Effector CD8-positive, alpha-beta T cell (primary cell): Measurements from ENCODE around the gene MSRB2.

ENCODE experiments used
- DNase-seq: peaks from one replicate; lab custom pipeline; 2025; lab: John Stamatoyannopoulos, UW

MSRB2 gene

DNA sequence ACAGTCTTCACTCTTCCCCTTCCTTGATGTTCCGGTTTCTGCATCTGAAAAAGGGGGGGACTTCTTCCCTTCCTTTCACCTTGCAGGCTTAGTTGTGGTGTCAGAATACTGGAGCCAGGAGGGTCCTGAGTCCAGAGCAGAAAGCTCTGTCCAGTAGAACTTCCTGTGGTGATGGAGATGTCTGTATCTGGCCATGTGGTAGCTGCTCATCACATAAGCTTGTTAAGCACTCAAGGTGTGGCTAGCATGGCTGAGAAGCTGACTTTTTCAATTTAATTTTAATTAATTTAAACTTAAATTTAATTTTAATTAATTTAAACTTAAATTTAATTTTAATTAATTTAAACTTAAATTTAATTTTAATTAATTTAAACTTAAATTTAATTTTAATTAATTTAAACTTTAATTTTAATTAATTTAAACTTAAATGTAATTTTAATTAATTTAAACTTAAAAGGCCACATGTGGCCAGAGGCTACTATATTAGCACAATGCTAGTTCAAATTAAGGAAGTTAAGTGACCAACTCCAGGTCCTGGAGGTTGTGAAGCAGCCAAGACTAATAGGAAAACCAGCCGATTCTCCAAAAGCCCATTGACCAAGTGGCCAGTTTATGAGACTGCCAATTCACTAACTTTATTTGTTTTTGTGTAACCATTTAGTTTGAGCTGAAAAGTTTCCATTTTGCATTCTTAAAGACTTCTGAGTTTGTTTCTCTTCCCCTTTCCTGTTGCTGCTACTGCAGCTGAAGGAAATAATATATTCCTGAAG, 16.3 kb downstream of the MSRB2 start:
- no peak for DNase-seq

DNA sequence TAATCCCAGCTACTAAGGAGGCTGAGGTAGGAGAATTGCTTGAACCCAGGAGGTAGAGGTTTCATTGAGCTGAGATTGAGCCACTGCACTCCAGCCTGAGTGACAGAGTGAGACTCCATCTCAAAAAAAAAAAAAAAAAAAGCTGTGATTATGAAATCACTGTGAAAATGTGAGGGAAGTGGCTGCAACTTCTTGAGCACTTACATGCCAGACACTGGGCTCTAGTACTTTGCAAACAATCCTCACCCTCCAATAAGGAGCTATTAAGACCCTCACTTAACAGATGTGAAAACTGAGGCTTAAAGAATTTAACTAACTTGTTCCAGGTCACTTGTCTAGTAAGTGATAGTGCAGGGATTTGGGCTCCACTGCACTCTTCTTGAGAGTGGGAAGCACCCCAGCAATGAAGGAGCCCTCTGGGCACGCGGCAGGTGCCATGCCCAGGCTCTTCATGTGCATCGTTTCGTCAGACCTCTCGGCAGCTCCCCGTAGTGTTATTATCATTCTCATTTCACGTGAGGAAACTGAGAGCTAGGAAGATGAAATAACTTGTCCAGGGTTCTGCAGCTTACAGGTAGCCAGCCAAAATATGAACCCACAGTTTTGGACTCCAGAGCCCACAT, 19.0 kb downstream of the MSRB2 start:
- DNase-seq, result no peak

DNA sequence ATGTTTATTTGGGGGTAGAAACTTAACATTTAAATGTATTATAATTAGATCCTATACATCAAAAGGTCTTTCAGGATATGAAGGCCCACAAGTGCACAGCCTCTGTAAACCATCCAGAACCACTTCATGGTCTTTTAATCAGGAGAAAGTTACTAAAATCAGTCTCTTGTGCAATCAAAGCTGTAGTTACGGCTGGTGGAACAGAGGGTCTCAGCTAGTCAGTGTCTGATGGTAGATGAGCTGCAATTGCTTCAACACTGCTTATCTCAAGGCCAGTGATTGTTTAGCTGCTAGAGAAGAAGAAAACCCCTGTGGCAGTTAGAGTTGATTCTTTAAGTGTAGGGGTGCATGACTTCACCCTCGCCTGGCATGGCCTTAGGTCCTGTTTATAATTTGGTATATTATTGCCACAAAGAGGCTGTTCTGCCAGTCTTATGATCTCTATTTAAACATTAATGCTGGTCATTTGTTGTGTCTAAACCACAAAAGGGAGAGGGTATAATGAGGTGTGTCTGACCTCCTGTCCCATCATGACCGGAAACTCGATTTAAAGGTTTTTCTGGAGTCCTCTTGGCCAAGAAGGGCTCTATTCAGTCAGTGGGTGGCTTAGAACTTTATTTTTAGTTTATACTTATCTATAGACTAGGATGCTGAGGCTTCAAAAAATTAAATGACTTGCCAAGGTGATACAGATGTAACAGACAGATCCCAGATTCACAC, 21.3 kb downstream of the MSRB2 start:
- DNase-seq, result no peak

GRCh38 chr10:23120001-23120934, 24.9 kb downstream of the MSRB2 start:
- no peak for DNase-seq

- no peak for DNase-seq
These were observed 25.8 kb downstream of the MSRB2 start for GRCh38 chr10:23121135-23121534.

GRCh38 chr10:23136462-23136861, 41.1 kb downstream of the MSRB2 start:
- DNase-seq, result no peak

GRCh38 chr10:23139677-23140076, 44.3 kb downstream of the MSRB2 start:
- DNase-seq, result no peak

DNA sequence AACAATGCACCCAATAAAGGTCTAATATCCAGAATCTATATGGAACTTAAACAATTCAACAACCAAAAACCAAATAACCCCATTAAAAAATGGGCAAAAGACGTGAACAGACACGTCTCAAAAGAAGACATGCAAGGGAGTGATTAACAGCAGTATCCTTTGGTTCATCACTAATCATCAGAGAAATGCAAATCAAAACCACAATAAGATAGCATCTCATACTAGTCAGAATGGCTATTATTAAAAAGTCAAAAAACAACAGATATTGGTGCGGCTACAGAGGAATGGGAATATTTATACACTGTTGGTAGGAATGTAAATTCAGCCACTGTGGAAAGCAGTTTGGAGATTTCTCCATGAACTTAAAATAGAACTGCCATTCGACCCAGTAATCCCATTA, 46.6 kb downstream of the MSRB2 start:
- no peak for DNase-seq

DNA sequence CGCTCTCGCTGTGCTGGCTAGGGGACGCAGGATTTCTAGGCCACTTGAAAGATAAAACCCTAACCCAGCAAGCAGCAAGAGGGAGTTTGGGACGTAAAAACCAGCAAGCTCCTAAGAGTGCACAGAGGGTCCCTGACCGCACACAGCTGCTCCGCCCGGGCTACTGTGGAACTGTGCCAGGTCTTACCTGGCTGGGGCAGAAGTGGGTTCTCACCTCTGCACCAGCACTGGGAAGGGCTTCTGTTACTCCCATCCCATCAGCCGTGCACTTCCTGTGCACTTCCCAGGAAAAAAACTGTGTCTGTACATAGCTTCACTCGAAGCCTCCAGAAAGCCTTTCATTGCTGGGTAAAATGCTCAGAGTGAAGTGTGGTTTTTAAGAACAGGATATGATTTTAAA, 50.9 kb downstream of the MSRB2 start:
- DNase-seq, result no peak

GRCh38 chr10:23147035-23147434, 51.7 kb downstream of the MSRB2 start:
- no peak for DNase-seq

- no peak for DNase-seq
These were observed 52.8 kb downstream of the MSRB2 start for GRCh38 chr10:23148214-23148613.

GRCh38 chr10:23150091-23150490, 54.7 kb downstream of the MSRB2 start:
- DNase-seq, result no peak

DNA sequence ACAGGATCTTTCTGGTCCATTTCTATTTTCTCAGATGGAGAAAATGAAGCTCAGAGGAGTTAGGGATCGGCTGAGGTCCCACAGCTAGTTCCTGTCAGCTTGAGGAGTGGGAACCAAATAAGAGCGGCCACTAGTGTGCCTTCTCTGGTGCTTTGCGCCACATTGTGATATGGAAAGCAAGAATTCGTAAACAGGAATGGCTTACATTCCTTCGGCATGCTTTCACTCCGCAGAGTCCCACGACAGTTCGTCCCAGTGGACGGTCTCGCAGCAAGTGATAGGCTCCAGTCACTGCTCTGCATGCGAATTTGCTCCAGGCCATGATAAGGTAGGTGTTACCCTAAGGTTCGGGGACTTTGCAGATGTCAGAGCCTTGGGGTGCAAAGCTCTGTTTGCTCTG, 55.2 kb downstream of the MSRB2 start:
- no peak for DNase-seq

DNA sequence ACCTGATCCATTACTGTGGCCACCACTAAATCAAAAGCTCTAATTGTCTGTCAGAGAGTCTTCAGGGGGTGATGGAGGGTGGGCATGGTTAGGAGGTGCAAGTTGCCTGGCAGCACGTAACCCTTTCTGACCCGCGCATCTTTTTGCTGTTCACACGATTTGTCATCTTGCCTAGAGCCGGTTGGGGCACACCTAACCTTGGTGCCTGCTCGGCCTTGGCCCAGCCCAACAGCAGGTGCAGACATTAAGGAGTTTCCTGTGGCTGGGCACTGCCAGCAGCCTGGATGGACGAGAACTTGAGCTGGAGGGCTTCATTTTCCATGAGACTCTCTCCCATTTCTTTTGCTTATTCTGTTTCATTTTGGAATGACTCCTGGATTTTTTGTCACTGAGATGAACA, 55.7 kb downstream of the MSRB2 start:
- no peak for DNase-seq

GRCh38 chr10:23155169-23155568, 59.8 kb downstream of the MSRB2 start:
- no peak for DNase-seq

- no peak for DNase-seq
These were observed 61.2 kb downstream of the MSRB2 start for GRCh38 chr10:23156447-23157150.

DNA sequence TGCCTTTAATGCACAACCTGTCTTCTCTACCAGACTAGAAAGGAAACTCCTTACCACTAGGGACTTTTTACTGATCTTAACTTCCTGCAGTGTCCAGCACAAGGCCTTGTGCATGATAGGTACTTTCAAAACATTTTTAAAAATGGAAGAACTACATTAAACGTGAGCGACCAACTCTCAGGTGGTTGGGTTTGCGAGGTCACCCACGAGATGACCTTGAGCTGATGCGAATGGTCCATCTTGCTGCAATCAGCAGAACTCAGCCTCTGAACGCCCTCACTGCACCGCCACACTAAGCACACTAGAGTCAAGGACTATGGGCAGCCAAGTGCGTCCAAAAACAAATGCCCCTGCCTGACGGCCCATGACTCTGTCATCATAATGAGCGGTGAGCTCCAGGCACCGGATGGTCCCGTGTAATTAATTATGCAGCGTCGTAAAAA, 61.9 kb downstream of the MSRB2 start:
- no peak for DNase-seq

DNA sequence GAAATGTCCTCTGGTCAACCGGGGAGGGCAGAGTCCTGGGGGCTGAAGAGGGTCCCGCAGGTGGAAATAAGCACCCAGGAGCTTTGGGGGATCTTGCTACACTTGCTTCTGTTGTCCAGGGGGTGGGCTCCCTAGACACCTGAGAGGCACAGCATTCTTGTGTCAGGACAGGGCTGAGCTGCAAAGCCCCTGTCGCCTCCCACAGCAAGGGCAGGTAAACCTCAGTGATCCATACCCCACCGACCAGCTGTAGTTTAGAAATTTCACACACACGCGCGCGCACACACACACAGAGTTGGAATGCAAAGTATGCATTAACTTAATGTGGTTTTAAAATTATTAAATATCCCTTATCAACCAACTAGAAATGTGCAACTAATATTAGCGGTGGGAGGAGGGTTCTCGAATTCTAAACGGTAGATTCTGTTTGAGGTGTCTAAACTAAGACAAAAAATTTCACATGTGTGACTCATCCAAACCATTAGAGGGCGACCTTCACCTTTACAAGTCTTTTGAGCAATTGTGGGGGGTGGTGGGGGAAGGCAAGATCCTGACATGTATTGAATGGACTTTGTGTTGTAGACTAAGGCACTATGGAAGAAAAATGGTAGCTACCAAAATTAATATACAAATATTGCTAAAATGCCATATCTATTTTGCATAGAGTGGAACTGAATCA, 62.5 kb downstream of the MSRB2 start:
- no peak for DNase-seq

DNA sequence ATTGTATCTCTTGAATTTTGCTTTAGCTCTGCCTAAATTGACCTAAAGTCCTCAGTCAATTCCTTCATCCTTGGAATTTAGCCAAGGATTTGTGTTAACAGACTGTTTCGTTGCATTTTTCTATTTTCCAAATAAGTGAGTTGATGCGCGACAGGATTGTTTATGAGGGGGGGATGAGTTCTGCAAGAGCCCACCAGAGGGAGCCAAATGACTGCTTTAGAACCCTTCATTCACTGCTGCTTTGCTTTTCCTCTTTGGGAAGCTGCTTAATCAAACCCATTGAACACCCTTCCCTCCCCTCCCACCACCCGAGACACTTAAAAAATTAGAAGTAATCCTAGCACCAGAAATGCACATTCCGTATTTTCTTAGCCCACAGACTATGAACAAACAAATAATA, 63.0 kb downstream of the MSRB2 start:
- DNase-seq, result peak; percentile 7

DNA sequence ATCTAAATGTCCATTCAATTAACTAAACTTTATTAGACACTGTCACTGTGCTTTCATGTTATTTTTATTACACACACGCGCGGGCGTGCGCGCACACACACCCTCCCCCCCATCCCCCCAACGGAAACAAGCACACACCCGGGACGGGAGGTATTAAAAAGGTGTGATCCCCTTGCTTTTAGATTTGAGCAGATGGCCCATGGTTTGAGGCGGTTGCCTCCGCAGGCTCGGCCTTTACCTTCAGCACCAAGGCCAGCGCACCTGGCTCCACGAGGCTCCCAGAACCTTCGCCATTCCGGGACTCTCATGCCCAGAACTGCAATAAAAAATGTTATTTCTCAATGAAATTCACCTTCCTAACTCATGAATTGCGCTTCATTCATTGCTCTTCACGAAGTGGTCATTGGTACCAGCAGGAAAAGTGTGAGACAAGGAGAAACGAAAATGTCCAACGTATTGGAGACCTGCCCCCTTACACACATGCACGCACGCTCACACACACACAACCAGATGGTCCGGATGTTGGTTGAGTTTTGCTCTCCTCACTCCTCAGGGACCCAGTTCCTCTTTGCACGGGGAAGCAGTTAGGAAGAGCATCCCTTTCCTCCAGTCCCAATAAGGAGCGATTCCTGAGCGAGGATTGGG, 76.0 kb downstream of the MSRB2 start:
- no peak for DNase-seq
